PC-9 (cell line): ENCODE data around the gene MEIS2. TPM values are rescaled to one million over a fixed set of nuclear protein-coding genes. Genes with fewer than 3 reads are reported as not detected.

Experiments used
- BruUV-seq: library from RNA; stranded (reverse); fragments of 400-500 nt; replicated peaks from 2 replicates; lab custom pipeline; 2021; lab: Mats Ljungman, UMichigan
- CTCF ChIA-PET: fragments of 300-600 bp; sonication (Branson Sonifier 250); formaldehyde crosslinking; loops from one replicate; lab custom pipeline; 2022; ENCODE audit warnings: antibody characterized with exemption; lab: Charles Lee
- POLR2A ChIA-PET: fragments of 300-600 bp; sonication (Branson Sonifier 250); formaldehyde crosslinking; loops from one replicate; lab custom pipeline; 2022; ENCODE audit warnings: antibody characterized with exemption; ENCODE audit not compliant: unreplicated experiment; lab: Charles Lee
- DNase-seq, 2 experiments: peaks; one replicate each; pipeline versions ENCODE4 v3.0.0 to v3.0.0-alpha.2; 2015 to 2022; ENCODE audit warnings: mixed read lengths in 1 of 2
- H2AFZ ChIP-seq: fragments of 200-600 bp; sonication (generic); 2 replicates; pipeline ENCODE4 v1.8.1; 2017; ENCODE audit warnings: antibody characterized with exemption
- H3F3A ChIP-seq: fragments of 200-600 bp; sonication (generic); 2 replicates; pipeline ENCODE4 v1.8.1; 2017; ENCODE audit warnings: antibody characterized with exemption, mild to moderate bottlenecking, low read depth; ENCODE audit not compliant: insufficient read depth
- H3K27ac ChIP-seq: fragments of 200-600 bp; sonication (generic); 2 replicates; pipeline ENCODE4 v1.6.1; 2016; ENCODE audit warnings: mixed run types
- H3K27me3 ChIP-seq: fragments of 200-600 bp; sonication (generic); 2 replicates; pipeline ENCODE4 v1.6.1; 2016; ENCODE audit warnings: low read depth, mixed run types; ENCODE audit not compliant: insufficient read depth
- H3K36me3 ChIP-seq: fragments of 200-600 bp; sonication (generic); 2 replicates; pipeline ENCODE4 v1.6.1; 2016; ENCODE audit warnings: low read depth, mixed run types
- H3K4me1 ChIP-seq: fragments of 200-600 bp; sonication (generic); replicated peaks from 2 replicates; pipeline ENCODE4 v1.6.1; 2016; ENCODE audit warnings: mixed run types; ENCODE audit not compliant: insufficient read depth
- H3K4me2 ChIP-seq: fragments of 200-600 bp; sonication (generic); 2 replicates; pipeline ENCODE4 v1.6.1; 2017; ENCODE audit warnings: mixed run types
- H3K4me3 ChIP-seq: fragments of 200-600 bp; sonication (generic); 2 replicates; pipeline ENCODE4 v1.6.1; 2016; ENCODE audit warnings: mixed run types
- H3K79me2 ChIP-seq: fragments of 200-600 bp; sonication (generic); 2 replicates; pipeline ENCODE4 v1.6.1; 2017; ENCODE audit warnings: low read depth, mixed run types
- H3K9me2 ChIP-seq: fragments of 200-600 bp; sonication (generic); 2 replicates; pipeline ENCODE4 v1.8.1; 2017; ENCODE audit warnings: mild to moderate bottlenecking; ENCODE audit not compliant: insufficient read depth
- H3K9me3 ChIP-seq: fragments of 200-600 bp; sonication (generic); 2 replicates; pipeline ENCODE4 v1.8.1; 2016; ENCODE audit warnings: low read depth; ENCODE audit not compliant: insufficient read depth
- H4K20me1 ChIP-seq: fragments of 200-600 bp; sonication (generic); 2 replicates; pipeline ENCODE4 v1.8.1; 2017; ENCODE audit not compliant: insufficient read depth
- CTCF ChIP-seq: fragments of 200-600 bp; sonication (generic); conservative IDR thresholded peaks from 2 replicates; pipeline ENCODE4 v1.6.1; 2017; ENCODE audit warnings: mixed run types, antibody characterized with exemption, mild to moderate bottlenecking, moderate library complexity
- EZH2 ChIP-seq: fragments of 200-600 bp; sonication (generic); IDR thresholded peaks from 2 replicates; pipeline ENCODE4 v1.8.0; 2017; ENCODE audit warnings: antibody characterized with exemption, low read depth
- intact Hi-C: fragments of 100-400 bp; cut with micrococcal nuclease; formaldehyde crosslinking; loops from one replicate; pipeline ENCODE4 v1.10.0; 2022; ENCODE audit not compliant: unreplicated experiment
- total RNA-seq: library from RNA; stranded (reverse); gene quantifications from 2 replicates; pipeline ENCODE4 v1.2.3, GENCODE V29; 2021

Gene MEIS2
- total RNA-seq, 1 experiment from 2014 or later: 29.1 TPM

- no peaks in the 10 kb centered on the region for H3K36me3 ChIP-seq
Observed at GRCh38 chr15:36940636-36941260, 159.6 kb downstream of the MEIS2 start.

GRCh38 chr15:36940219-36940618 is 160.1 kb downstream of the MEIS2 start:
- Histone ChIP-seq H3K4me2 (no peak overlapping the region), H3K27ac (no peak overlapping the region), H3K4me1 (no peaks in the 10 kb centered on the region), H3K79me2 (no peaks in the 10 kb centered on the region), H3K4me3 (no peak overlapping the region), H3K27me3 (no peaks in the 10 kb centered on the region), H3K9me3 (no peaks in the 10 kb centered on the region), H4K20me1 (no peaks in the 10 kb centered on the region), H3K9me2 (no peaks in the 10 kb centered on the region), H3F3A (no peaks in the 10 kb centered on the region), H2AFZ (no peak overlapping the region), H3K36me3 (no peaks in the 10 kb centered on the region)
- no peak for TF ChIP-seq EZH2
- TF ChIP-seq CTCF: no peak
- no peak for DNase-seq
- CTCF ChIA-PET: no interaction called here
- intact Hi-C loops: no loop called here
- no TSS peak for BruUV-seq
- POLR2A ChIA-PET: no interaction called here

More at GRCh38 chr15:36940636-36941260, 159.6 kb downstream of the MEIS2 start:
- no peaks in the 10 kb centered on the region for H3K4me1 ChIP-seq
- no peaks in the 10 kb centered on the region for H3K79me2 ChIP-seq
- no peaks in the 10 kb centered on the region for H4K20me1 ChIP-seq
- no peak overlapping the region for H3K4me3 ChIP-seq
- no peak overlapping the region for H3K27ac ChIP-seq
- no peaks in the 10 kb centered on the region for H3K9me3 ChIP-seq
- H3K9me2 ChIP-seq: no peaks in the 10 kb centered on the region
- no peaks in the 10 kb centered on the region for H3K27me3 ChIP-seq
- TF ChIP-seq EZH2 (no peak), CTCF (no peak)
- ChIA-PET POLR2A (no interaction called here), CTCF (no interaction called here)
- no TSS peak for BruUV-seq
- H3F3A ChIP-seq: no peaks in the 10 kb centered on the region
- H2AFZ ChIP-seq: no peak overlapping the region
- no peak for DNase-seq
- no peak overlapping the region for H3K4me2 ChIP-seq
- intact Hi-C loops: no loop called here

GRCh38 chr15:36938764-36939163 is 161.6 kb downstream of the MEIS2 start:
- Histone ChIP-seq H2AFZ (no peak overlapping the region), H3K4me3 (no peak overlapping the region), H3F3A (no peaks in the 10 kb centered on the region), H3K9me3 (no peaks in the 10 kb centered on the region), H3K27me3 (no peaks in the 10 kb centered on the region), H3K79me2 (no peaks in the 10 kb centered on the region), H3K4me1 (no peaks in the 10 kb centered on the region), H3K9me2 (no peaks in the 10 kb centered on the region), H4K20me1 (no peaks in the 10 kb centered on the region), H3K4me2 (no peak overlapping the region), H3K27ac (no peak overlapping the region), H3K36me3 (no peaks in the 10 kb centered on the region)
- intact Hi-C loops: no loop called here
- CTCF ChIA-PET: no interaction called here
- DNase-seq: no peak
- POLR2A ChIA-PET: no interaction called here
- BruUV-seq: no TSS peak
- TF ChIP-seq EZH2 (no peak), CTCF (no peak)
